PC-9 (cell line): ENCODE data around the gene ACOT6. TPM values are rescaled to one million over a fixed set of nuclear protein-coding genes. Genes with fewer than 3 reads are reported as not detected.
"Not testable (repeated sequence)": the region's sequence is repeated elsewhere in the genome, so short reads cannot be mapped to it uniquely, and the experiment has no call there.

Experiments used
- BruUV-seq: library from RNA; stranded (reverse); fragments of 400-500 nt; replicated peaks from 2 replicates; lab custom pipeline; 2021; lab: Mats Ljungman, UMichigan
- CTCF ChIA-PET: fragments of 300-600 bp; sonication (Branson Sonifier 250); formaldehyde crosslinking; loops from one replicate; lab custom pipeline; 2022; ENCODE audit warnings: antibody characterized with exemption; lab: Charles Lee
- POLR2A ChIA-PET: fragments of 300-600 bp; sonication (Branson Sonifier 250); formaldehyde crosslinking; loops from one replicate; lab custom pipeline; 2022; ENCODE audit warnings: antibody characterized with exemption; ENCODE audit not compliant: unreplicated experiment; lab: Charles Lee
- DNase-seq, 2 experiments: peaks; one replicate each; pipeline versions ENCODE4 v3.0.0 to v3.0.0-alpha.2; 2015 to 2022; ENCODE audit warnings: mixed read lengths in 1 of 2
- H2AFZ ChIP-seq: fragments of 200-600 bp; sonication (generic); 2 replicates; pipeline ENCODE4 v1.8.1; 2017; ENCODE audit warnings: antibody characterized with exemption
- H3F3A ChIP-seq: fragments of 200-600 bp; sonication (generic); 2 replicates; pipeline ENCODE4 v1.8.1; 2017; ENCODE audit warnings: antibody characterized with exemption, mild to moderate bottlenecking, low read depth; ENCODE audit not compliant: insufficient read depth
- H3K27ac ChIP-seq: fragments of 200-600 bp; sonication (generic); 2 replicates; pipeline ENCODE4 v1.6.1; 2016; ENCODE audit warnings: mixed run types
- H3K27me3 ChIP-seq: fragments of 200-600 bp; sonication (generic); 2 replicates; pipeline ENCODE4 v1.6.1; 2016; ENCODE audit warnings: low read depth, mixed run types; ENCODE audit not compliant: insufficient read depth
- H3K36me3 ChIP-seq: fragments of 200-600 bp; sonication (generic); 2 replicates; pipeline ENCODE4 v1.6.1; 2016; ENCODE audit warnings: low read depth, mixed run types
- H3K4me1 ChIP-seq: fragments of 200-600 bp; sonication (generic); replicated peaks from 2 replicates; pipeline ENCODE4 v1.6.1; 2016; ENCODE audit warnings: mixed run types; ENCODE audit not compliant: insufficient read depth
- H3K4me2 ChIP-seq: fragments of 200-600 bp; sonication (generic); 2 replicates; pipeline ENCODE4 v1.6.1; 2017; ENCODE audit warnings: mixed run types
- H3K4me3 ChIP-seq: fragments of 200-600 bp; sonication (generic); 2 replicates; pipeline ENCODE4 v1.6.1; 2016; ENCODE audit warnings: mixed run types
- H3K79me2 ChIP-seq: fragments of 200-600 bp; sonication (generic); 2 replicates; pipeline ENCODE4 v1.6.1; 2017; ENCODE audit warnings: low read depth, mixed run types
- H3K9me2 ChIP-seq: fragments of 200-600 bp; sonication (generic); 2 replicates; pipeline ENCODE4 v1.8.1; 2017; ENCODE audit warnings: mild to moderate bottlenecking; ENCODE audit not compliant: insufficient read depth
- H3K9me3 ChIP-seq: fragments of 200-600 bp; sonication (generic); 2 replicates; pipeline ENCODE4 v1.8.1; 2016; ENCODE audit warnings: low read depth; ENCODE audit not compliant: insufficient read depth
- H4K20me1 ChIP-seq: fragments of 200-600 bp; sonication (generic); 2 replicates; pipeline ENCODE4 v1.8.1; 2017; ENCODE audit not compliant: insufficient read depth
- EZH2 ChIP-seq: fragments of 200-600 bp; sonication (generic); IDR thresholded peaks from 2 replicates; pipeline ENCODE4 v1.8.0; 2017; ENCODE audit warnings: antibody characterized with exemption, low read depth
- intact Hi-C: fragments of 100-400 bp; cut with micrococcal nuclease; formaldehyde crosslinking; loops from one replicate; pipeline ENCODE4 v1.10.0; 2022; ENCODE audit not compliant: unreplicated experiment
- total RNA-seq: library from RNA; stranded (reverse); gene quantifications from 2 replicates; pipeline ENCODE4 v1.2.3, GENCODE V29; 2021
- TF ChIP-seq, protein P1 (sequence below): fragments of 200-600 bp; sonication (generic); conservative IDR thresholded peaks from 2 replicates; pipeline ENCODE4 v1.6.1; 2017; ENCODE audit warnings: mixed run types, antibody characterized with exemption, mild to moderate bottlenecking, moderate library complexity

The ACOT6 gene
- total RNA-seq, 1 experiment from 2014 or later, result not detected

DNA sequence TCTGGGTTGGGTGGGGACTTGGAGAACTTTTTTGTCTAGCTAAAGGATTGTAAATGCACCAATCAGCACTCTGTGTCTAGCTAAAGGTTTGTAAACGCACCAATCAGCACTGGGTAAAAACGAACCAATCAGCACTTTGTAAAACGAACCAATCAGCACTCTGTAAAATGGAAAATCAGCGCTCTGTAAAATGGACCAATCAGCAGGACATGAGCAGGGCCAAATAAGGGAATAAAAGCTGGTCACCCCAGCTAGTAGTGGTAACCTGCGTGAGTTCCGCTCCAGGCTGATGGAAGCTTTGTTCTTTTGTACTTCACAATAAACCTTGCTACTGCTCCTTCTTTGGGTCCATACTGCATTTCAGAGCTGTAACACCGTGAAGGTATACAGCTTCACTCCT lies 45.0 kb upstream of the ACOT6 start:
- peaks cover 8% of the 10 kb centered on the region; the same call in 1 of the 2 replicates for H3K9me3 ChIP-seq
- H3K36me3 ChIP-seq, result no peaks in the 10 kb centered on the region
- peak overlapping the region; percentile 65; the same call in 1 of the 2 replicates for H3K4me3 ChIP-seq
- peaks cover 28% of the 10 kb centered on the region for H3K79me2 ChIP-seq
- no peaks in the 10 kb centered on the region for H3K27me3 ChIP-seq
- ChIA-PET POLR2A (no interaction called here), CTCF (interaction anchor here (0.7 kb wide), 1 partner anchor 175 kb away, joined by 3 read pairs; no protein-coding TSS in a partner anchor)
- BruUV-seq, result no TSS peak
- H3K27ac ChIP-seq, result 0 out of 2 replicates have a peak overlapping the region, but pooled peaks have one; percentile 3
- H2AFZ ChIP-seq, result no peak overlapping the region
- no peaks in the 10 kb centered on the region for H3K9me2 ChIP-seq
- peaks cover 27% of the 10 kb centered on the region; the same call in 1 of the 2 replicates for H3F3A ChIP-seq
- intact Hi-C loops, result no loop called here
- TF ChIP-seq EZH2, result no peak
- TF ChIP-seq, protein P1, sequence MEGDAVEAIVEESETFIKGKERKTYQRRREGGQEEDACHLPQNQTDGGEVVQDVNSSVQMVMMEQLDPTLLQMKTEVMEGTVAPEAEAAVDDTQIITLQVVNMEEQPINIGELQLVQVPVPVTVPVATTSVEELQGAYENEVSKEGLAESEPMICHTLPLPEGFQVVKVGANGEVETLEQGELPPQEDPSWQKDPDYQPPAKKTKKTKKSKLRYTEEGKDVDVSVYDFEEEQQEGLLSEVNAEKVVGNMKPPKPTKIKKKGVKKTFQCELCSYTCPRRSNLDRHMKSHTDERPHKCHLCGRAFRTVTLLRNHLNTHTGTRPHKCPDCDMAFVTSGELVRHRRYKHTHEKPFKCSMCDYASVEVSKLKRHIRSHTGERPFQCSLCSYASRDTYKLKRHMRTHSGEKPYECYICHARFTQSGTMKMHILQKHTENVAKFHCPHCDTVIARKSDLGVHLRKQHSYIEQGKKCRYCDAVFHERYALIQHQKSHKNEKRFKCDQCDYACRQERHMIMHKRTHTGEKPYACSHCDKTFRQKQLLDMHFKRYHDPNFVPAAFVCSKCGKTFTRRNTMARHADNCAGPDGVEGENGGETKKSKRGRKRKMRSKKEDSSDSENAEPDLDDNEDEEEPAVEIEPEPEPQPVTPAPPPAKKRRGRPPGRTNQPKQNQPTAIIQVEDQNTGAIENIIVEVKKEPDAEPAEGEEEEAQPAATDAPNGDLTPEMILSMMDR, result no peak
- no peaks in the 10 kb centered on the region for H4K20me1 ChIP-seq
- peaks cover 27% of the 10 kb centered on the region for H3K4me1 ChIP-seq
- DNase-seq, result no peak
- H3K4me2 ChIP-seq, result peak overlapping the region; percentile 91

DNA sequence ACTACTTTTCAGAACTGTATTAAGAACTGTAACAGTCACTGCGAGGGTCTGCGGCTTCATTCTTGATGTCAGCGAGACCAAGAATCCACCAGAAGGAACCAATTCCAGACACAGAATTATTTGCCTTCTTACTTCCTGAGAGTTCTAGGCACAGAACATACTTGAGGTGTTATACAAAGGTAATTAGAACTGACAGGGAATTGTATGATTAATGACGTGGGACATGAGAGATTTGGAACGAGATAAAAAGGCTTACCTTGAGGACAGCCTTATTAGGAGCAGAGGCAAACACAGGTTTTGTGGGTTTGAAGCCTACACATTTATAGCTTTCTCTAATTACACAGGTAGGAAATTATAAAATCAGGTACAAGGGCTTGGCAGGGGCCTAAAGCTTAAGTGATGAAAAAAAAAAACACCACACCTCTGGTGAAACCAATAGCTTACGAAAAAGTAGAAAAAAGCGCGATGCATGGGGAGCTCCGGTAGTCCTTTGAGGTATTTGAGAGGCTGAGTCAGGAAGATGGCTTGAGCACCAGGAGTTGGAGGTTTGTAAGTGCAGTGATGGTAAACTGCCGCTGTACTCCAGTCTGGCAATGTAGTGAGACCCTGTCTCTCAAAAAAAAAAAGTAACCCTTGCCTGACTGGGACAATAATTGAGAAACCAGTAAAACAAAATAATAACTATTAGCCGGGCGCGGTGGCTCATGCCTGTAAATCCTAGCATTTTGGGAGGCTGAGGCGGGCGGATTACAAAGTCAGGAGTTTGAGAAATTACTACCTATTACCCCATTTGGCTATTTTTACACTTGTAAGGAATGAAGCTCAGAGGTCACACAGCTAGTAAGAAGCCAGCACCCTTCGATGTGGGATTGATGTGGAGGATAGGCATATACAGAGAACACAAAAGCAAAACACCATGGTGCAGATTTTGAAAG lies 44.1 kb upstream of the ACOT6 start:
- Histone ChIP-seq H3K4me2 (peak overlapping the region; percentile 91), H3K4me3 (peak overlapping the region; percentile 65), H3K27me3 (no peaks in the 10 kb centered on the region), H3K4me1 (peaks cover 27% of the 10 kb centered on the region), H3K9me2 (no peaks in the 10 kb centered on the region), H4K20me1 (no peaks in the 10 kb centered on the region), H2AFZ (peak overlapping the region; percentile 92; the same call in 1 of the 2 replicates), H3K27ac (peak overlapping the region; percentile 60), H3F3A (peaks cover 27% of the 10 kb centered on the region; the same call in 1 of the 2 replicates), H3K79me2 (peaks cover 28% of the 10 kb centered on the region), H3K36me3 (no peaks in the 10 kb centered on the region), H3K9me3 (peaks cover 3% of the 10 kb centered on the region; the same call in 1 of the 2 replicates)
- POLR2A ChIA-PET, result interaction anchor here (0.6 to 1.1 kb wide), 6 partner anchors 34 to 1876 kb away, joined by 3 to 13 read pairs (median 6); partner anchors contain the start of gene PTGR2
- intact Hi-C loops, result loop anchor here (2.0 kb wide), 1 partner anchor 65 kb away; no protein-coding TSS in a partner anchor
- CTCF ChIA-PET, result interaction anchor here (0.5 to 1.5 kb wide), 7 partner anchors 42 to 395 kb away, joined by 3 to 8 read pairs (median 3); no protein-coding TSS in a partner anchor
- TF ChIP-seq, protein P1, result no peak
- no peak for TF ChIP-seq EZH2
- peak in 1 of 2 experiments; percentile 78 for DNase-seq
- BruUV-seq, result no TSS peak

DNA sequence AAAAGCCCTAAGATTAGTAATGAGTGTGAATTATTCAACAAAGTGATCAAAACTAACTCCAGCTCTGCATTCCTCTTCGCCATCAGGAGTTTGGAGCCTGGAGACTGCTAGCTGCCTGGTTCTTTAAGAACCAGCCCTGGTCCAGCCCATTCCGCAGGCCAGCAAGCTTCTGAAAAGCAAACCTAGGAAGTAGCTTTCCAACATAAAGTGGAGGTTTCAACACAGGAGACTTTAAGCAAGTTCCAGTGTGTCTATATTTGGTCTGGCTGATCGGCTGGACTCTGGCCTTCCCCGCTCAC lies 43.5 kb upstream of the ACOT6 start:
- TSS peak; percentile 36 for BruUV-seq
- CTCF ChIA-PET, result interaction anchor here (0.5 to 1.5 kb wide), 4 partner anchors 42 to 104 kb away, joined by 3 to 8 read pairs (median 4); no protein-coding TSS in a partner anchor
- H3K4me2 ChIP-seq, result peak overlapping the region; percentile 91
- intact Hi-C loops, result loop anchor here (2.0 kb wide), 1 partner anchor 64 kb away; no protein-coding TSS in a partner anchor
- peak overlapping the region; percentile 92 for H2AFZ ChIP-seq
- not testable (repeated sequence) for H3K9me3 ChIP-seq, H3K27me3 ChIP-seq, H3K9me2 ChIP-seq, H3K36me3 ChIP-seq, DNase-seq, H4K20me1 ChIP-seq
- H3F3A ChIP-seq, result peaks cover 27% of the 10 kb centered on the region; the same call in 1 of the 2 replicates
- H3K4me3 ChIP-seq, result peak overlapping the region; percentile 65
- peak overlapping the region; percentile 60 for H3K27ac ChIP-seq
- peaks cover 27% of the 10 kb centered on the region for H3K4me1 ChIP-seq
- POLR2A ChIA-PET, result interaction anchor here (0.6 to 1.1 kb wide), 5 partner anchors 34 to 1875 kb away, joined by 3 to 13 read pairs (median 6); partner anchors contain the start of gene PTGR2
- H3K79me2 ChIP-seq, result peaks cover 28% of the 10 kb centered on the region

DNA sequence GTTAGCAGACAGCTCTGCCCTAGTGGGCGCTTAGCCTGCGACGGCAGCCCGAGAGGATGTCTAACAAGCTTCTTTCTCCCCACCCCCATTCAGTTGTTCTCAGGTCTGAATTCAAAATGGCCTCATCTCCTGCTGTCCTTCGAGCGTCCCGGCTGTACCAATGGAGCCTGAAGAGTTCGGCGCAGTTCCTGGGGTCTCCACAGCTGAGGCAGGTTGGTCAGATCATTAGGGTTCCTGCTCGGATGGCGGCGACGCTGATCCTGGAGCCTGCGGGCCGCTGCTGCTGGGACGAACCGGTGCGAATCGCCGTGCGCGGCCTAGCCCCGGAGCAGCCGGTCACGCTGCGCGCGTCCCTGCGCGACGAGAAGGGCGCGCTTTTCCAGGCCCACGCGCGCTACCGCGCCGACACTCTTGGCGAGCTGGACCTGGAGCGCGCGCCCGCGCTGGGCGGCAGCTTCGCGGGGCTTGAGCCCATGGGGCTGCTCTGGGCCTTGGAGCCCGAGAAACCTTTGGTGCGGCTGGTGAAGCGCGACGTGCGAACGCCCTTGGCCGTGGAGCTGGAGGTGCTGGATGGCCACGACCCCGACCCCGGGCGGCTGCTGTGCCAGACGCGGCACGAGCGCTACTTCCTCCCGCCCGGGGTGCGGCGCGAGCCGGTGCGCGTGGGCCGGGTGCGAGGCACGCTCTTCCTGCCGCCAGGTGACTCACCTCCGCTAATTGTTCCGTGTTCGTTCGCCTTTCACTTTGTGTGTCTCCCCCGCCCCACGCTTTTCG lies 42.9 kb upstream of the ACOT6 start, which contains the start of gene ACOT2:
Gene ACOT2 (plus strand): TSS at position 29 of the 774 bp plus-strand sequence. CDS start 28 bp downstream, at position 57.
- H3K9me3 ChIP-seq, H3K36me3 ChIP-seq, H3K9me2 ChIP-seq, H4K20me1 ChIP-seq, H3K27me3 ChIP-seq: not testable (repeated sequence)
- Histone ChIP-seq H3K4me2 (peak within 1 kb of the TSS; percentile 91), H2AFZ (peak within 1 kb of the TSS; percentile 92), H3K4me3 (peak within 1 kb of the TSS; percentile 65), H3K4me1 (peaks cover 29% of the 10 kb centered on the region), H3K79me2 (peaks cover 28% of the 10 kb centered on the region), H3K27ac (peak within 1 kb of the TSS; percentile 60), H3F3A (peaks cover 27% of the 10 kb centered on the region; the same call in 1 of the 2 replicates)
- intact Hi-C loops, result loop anchor here (2.0 kb wide), 1 partner anchor 63 kb away; no protein-coding TSS in a partner anchor
- TSS peak; percentile 65 for BruUV-seq
- ChIA-PET POLR2A (interaction anchor here (0.6 to 1.1 kb wide), 7 partner anchors 33 to 379 kb away, joined by 3 to 22 read pairs (median 6); partner anchors contain the start of gene PTGR2), CTCF (interaction anchor here (0.6 to 1.6 kb wide), 7 partner anchors 43 to 644 kb away, joined by 3 to 8 read pairs (median 3); no protein-coding TSS in a partner anchor)
- DNase-seq, result peak; percentile 72 to 74
